Mesenteric fat pad (tissue), 1 donor: ENCODE results near the gene DNAJC4. TPM values are rescaled to one million over a fixed set of nuclear protein-coding genes. Genes with fewer than 3 reads are reported as not detected.

ENCODE experiments used
- DNase-seq: peaks from one replicate; pipeline ENCODE4 v3.0.0-alpha.2; 2020; ENCODE audit warnings: low spot score
- total RNA-seq: library from RNA; stranded (reverse); fragmentation: NEBNext Ultra II Directional; extraction: Animal tissue kit (Norgen Biotek cat#: 25700); gene quantifications from one replicate; pipeline ENCODE4 v1.2.1, GENCODE V29; 2021
- donor health status: DM: yes; HTN: yes; CAD: no.

The DNAJC4 gene
- total RNA-seq, 1 donor from 2014 or later, result 20.4 TPM

DNA sequence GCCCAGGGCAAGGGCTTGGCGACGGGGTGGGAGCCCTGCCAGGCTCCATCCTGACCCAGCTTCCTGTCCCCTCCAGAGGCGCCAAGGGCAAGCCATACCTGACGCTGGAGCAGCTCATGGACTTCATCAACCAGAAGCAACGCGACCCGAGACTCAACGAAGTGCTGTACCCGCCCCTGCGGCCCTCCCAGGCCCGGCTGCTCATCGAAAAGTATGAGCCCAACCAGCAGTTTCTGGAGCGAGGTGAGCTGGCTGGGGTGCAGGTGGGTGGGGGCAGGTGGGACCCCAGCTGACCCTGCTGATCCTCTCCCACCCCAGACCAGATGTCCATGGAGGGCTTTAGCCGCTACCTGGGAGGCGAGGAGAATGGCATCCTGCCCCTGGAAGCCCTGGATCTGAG, 26.0 kb downstream of the DNAJC4 start:
- DNase-seq, result no peak

DNA sequence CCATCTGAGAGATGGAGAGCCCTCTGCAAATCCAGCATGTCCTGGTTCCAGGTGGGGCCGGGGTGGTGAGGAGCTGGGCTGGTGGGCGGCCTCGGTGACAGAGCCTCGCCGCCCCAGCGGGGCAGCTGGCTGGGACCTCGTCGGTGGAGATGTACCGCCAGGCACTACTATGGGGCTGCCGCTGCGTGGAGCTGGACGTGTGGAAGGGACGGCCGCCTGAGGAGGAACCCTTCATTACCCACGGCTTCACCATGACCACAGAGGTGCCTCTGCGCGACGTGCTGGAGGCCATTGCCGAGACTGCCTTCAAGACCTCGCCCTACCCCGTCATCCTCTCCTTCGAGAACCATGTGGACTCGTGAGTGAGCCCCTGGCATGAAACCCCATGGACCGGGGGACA, 28.0 kb downstream of the DNAJC4 start:
- DNase-seq, result no peak

DNA sequence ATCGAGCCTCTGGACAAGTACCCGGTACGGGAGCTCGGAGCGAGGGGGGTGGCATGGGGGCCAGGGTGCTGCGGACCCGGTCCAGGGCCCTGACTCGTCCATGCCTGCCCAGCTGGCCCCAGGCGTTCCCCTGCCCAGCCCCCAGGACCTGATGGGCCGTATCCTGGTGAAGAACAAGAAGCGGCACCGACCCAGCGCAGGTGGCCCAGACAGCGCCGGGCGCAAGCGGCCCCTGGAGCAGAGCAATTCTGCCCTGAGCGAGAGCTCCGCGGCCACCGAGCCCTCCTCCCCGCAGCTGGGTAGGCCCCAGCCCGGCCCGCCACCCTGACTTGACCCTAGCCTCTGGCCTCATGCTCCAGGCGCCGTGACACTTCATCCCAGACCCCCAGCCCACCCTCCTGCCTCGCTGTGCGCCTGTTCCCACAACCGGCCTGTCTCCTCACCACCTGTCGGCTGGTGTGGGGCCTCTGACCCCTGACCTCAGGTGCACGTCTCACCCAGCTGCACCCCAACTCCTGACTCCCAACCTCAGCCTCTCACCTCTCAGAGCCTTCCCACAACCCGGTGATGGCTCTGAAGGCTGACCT, 28.7 kb downstream of the DNAJC4 start:
- no peak for DNase-seq

DNA sequence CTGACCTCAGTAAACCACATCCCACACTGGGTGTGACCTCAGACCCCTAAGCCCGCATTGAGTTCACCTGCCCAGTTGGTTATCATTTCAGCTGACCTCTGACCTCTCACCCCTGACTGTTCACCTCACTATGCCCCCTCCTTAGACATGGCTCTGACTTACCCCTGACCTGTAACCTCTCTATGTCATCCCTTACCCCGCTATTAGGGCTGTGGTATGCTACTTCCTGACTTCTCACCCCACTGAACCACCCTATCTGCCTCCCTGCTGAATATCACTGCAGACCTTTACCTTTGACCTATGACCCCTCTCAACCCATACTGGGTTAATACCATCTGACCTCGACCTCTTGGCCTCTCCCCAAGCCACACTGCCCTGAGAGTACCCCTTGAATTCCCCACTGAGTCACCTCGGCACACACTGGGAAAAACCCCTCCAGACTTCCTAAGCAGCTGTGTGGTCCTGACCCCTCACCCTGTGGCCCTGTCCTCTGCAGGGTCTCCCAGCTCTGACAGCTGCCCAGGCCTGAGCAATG, 29.3 kb downstream of the DNAJC4 start:
- DNase-seq, result no peak

- no peak for DNase-seq
These were observed 29.9 kb downstream of the DNAJC4 start for GRCh38 chr11:64260147-64260708.

DNA sequence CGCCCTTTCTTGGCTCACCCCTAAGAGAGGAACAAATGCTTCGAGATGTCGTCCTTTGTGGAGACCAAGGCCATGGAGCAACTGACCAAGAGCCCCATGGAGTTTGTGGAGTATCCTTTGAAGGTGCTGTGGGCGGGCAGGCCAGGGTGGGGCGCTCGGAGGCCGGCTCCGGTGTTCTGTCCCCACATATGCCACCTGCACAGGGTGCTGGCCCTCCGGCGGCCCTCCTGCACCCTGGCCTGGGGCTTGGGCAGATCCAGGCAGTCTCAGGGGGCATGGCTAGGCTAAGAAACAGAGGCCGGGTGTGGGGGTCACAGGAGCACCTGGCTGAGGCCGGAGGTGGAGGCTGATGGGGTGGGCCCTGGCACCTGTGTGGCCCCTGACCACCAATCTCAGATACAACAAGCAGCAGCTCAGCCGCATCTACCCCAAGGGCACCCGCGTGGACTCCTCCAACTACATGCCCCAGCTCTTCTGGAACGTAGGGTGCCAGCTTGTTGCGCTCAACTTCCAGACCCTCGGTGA, 31.3 kb downstream of the DNAJC4 start:
- no peak for DNase-seq

- DNase-seq, result no peak
These were observed 32.1 kb downstream of the DNAJC4 start for GRCh38 chr11:64262271-64263002.

GRCh38 chr11:64263021-64263946, 32.9 kb downstream of the DNAJC4 start:
- DNase-seq, result no peak

GRCh38 chr11:64263947-64264317, 33.6 kb downstream of the DNAJC4 start:
- DNase-seq, result no peak

DNA sequence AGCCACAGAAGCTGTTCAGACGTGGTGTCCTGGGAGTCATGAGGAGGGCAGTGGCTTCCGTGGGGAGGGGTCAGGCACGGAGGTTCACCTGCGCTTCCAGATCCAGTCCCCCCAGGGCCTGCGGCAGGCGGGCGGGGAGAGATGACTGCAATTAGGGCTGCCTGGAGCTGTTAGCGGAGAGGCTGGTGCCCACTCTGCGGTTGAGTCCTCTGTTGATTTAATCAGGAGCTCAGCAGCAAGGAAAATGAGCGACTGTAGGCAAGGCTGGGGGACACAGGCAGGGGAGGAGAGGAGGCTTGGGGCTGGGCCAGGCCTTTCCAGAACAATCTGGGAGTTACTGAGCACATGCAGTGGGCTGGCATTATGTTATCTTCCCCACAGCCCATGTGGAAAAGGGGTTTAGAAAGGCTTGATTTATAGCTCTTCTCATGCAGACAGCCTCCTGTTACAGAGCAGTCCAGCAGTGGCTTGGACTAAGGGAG, 34.1 kb downstream of the DNAJC4 start:
- DNase-seq, result no peak

DNA sequence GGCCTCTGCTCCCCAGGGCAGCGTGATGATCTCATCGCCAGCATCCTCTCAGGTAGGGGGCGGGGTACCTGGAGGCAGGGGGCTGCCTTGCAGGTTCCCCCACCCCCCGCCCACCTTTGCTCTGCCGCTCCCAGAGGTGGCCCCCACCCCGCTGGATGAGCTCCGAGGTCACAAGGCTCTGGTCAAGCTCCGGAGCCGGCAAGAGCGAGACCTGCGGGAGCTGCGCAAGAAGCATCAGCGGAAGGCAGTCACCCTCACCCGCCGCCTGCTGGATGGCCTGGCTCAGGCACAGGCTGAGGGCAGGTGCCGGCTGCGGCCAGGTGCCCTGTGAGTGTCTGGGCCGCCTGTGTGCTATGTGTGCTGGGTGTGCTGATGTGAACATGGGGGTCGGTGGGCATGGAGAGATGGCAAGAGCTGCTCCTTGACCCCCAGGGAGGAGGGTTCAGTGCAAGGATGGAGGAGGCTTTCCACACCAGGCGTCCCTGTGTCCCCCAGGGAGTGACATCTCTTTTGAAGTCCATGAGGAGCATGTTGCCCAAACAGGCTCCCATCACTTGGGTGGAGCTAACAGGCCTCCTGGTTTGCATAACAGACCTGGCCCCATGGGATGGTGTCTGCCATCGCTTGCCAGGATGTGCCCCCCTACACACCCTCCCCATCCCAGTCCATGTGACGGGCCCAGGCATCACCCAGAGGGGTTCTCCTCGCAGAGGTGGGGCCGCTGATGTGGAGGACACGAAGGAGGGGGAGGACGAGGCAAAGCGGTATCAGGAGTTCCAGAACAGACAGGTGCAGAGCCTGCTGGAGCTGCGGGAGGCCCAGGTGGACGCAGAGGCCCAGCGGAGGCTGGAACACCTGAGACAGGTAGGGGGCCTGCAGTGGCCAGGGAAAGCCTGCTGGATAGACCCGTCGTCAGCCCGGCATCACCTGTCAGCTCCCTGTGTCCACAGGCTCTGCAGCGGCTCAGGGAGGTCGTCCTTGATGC, 35.1 kb downstream of the DNAJC4 start:
- DNase-seq, result no peak

GRCh38 chr11:64266339-64266738, 36.0 kb downstream of the DNAJC4 start:
- DNase-seq, result no peak

GRCh38 chr11:64267207-64267945, 37.0 kb downstream of the DNAJC4 start:
- no peak for DNase-seq

DNA sequence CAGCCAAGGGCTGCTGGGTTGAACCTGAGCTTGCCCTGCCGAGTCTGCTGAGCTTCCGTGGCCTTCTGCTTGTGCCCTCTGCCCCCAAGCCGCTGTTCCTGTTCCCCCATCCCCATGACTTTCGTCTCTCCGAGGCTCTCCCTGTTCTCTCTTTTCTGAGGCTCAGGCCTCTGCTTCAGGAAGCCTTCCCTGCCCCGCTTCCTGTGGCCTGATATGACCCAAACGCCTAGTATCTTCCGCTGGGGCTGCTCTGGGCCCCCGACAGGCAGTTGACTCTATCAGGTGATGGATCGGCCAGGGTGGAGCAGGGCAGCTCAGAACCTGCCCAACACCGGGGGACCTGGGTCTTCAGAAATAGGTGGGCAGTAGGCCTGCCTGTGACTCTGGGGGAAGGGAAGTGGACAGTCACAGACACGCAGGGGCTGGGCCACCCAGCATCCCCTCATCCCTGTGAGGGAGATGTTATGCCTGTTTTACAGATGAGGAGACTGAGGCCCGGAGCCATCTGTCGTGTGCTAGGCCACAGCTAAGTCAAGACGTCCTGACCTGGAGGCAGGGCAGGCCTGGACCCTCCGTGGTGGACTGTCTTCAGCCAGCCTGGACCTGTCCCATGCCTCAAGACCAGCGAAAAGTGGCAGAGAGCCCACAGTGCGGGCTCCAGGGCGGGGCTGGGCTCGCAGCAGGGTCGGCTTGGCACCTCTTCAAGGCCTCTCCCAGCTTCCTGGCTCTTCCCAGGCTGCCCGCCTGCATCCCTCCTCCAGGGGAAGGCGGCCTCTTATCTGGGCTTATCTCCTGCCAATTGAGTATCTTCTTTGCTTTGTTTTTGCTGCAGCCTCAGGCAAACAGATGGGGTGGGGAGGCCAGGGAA, 37.9 kb downstream of the DNAJC4 start:
- DNase-seq, result no peak

GRCh38 chr11:64268893-64269539, 38.7 kb downstream of the DNAJC4 start:
- no peak for DNase-seq

- DNase-seq, result peak; percentile 99
These were observed 39.3 kb downstream of the DNAJC4 start for GRCh38 chr11:64269540-64270220.
